Stimulated activated CD8-positive, alpha-beta memory T cell treated with anti-CD3 and anti-CD28 coated beads, Interleukin-12 subunit alpha, Interleukin-12 subunit beta, amount 100 ng/mL, for 1 hour (primary cell): ENCODE measurements around the gene DDC.
"Not testable (repeated sequence)": the region's sequence is repeated elsewhere in the genome, so short reads cannot be mapped to it uniquely, and the experiment has no call there.

Experiments used
- DNase-seq: peaks from one replicate; pipeline ENCODE4 v3.0.0-alpha.2; 2020; ENCODE audit warnings: low read depth

The DDC gene

GRCh38 chr7:50554431-50555322 is 10.5 kb downstream of the DDC start:
- no peak for DNase-seq

- DNase-seq: no peak
Measured at GRCh38 chr7:50553973-50554372, 11.2 kb downstream of the DDC start.

GRCh38 chr7:50552921-50553320 is 12.3 kb downstream of the DDC start:
- DNase-seq: no peak

GRCh38 chr7:50552139-50552538 is 13.1 kb downstream of the DDC start:
- DNase-seq: no peak

GRCh38 chr7:50545613-50546012 is 19.6 kb downstream of the DDC start:
- not testable (repeated sequence) for DNase-seq

- no peak for DNase-seq
Measured at GRCh38 chr7:50544992-50545391, 20.2 kb downstream of the DDC start.

- DNase-seq: no peak
Measured at GRCh38 chr7:50543776-50544442, 21.3 kb downstream of the DDC start.

GRCh38 chr7:50542132-50542531 is 23.1 kb downstream of the DDC start:
- DNase-seq: no peak

- no peak for DNase-seq
Measured at GRCh38 chr7:50540785-50541579, 24.2 kb downstream of the DDC start.

GRCh38 chr7:50539725-50540124 is 25.5 kb downstream of the DDC start:
- DNase-seq: no peak

GRCh38 chr7:50538478-50538877 is 26.7 kb downstream of the DDC start:
- no peak for DNase-seq

- no peak for DNase-seq
Measured at GRCh38 chr7:50537417-50537816, 27.8 kb downstream of the DDC start.

GRCh38 chr7:50535291-50535711 is 29.9 kb downstream of the DDC start:
- not testable (repeated sequence) for DNase-seq

- no peak for DNase-seq
Measured at GRCh38 chr7:50534690-50535290, 30.4 kb downstream of the DDC start.

GRCh38 chr7:50533866-50534265 is 31.3 kb downstream of the DDC start:
- no peak for DNase-seq

- no peak for DNase-seq
Measured at GRCh38 chr7:50531928-50532327, 33.3 kb downstream of the DDC start.

GRCh38 chr7:50531401-50531911 is 33.7 kb downstream of the DDC start:
- DNase-seq: peak; percentile 9

- DNase-seq: no peak
Measured at GRCh38 chr7:50530766-50531165, 34.4 kb downstream of the DDC start.

- DNase-seq: no peak
Measured at GRCh38 chr7:50529093-50529862, 35.9 kb downstream of the DDC start.

- no peak for DNase-seq
Measured at GRCh38 chr7:50528266-50529092, 36.7 kb downstream of the DDC start.
